Measurements from ENCODE around the gene TMEM41A. TPM values are rescaled to one million over a fixed set of nuclear protein-coding genes. Genes with fewer than 3 reads are reported as not detected.

TMEM41A gene
- polyA plus RNA-seq, 1 donor (not counting 4 experiments of a cell fraction or from before 2014, with no cell fraction given) = 31.9 TPM

DNA sequence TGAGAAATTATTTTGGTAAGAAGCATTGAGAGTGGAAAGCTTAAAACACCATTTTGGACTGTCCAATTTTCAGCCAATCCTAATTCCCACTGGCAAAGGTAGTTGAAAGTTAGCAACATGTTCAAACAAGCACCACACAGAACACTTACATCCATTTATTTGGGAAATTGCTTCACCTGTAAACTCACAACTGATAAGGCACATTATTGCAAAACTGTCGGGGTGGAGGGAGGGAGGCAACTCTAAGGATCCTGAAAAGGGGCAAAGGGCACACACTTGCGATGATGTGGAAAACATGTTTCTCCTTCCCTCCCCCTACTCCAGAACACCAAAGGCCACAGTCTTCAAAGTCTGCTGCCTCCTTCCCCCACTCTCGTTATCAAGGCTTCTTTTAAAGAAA lies 9.4 kb downstream of the TMEM41A start:
- no peaks in the 10 kb centered on the region for H4K20me1 ChIP-seq (ENCODE audit: control insufficient read depth, extremely low read depth, insufficient read depth, low read length)
- H3K4me3 ChIP-seq (ENCODE audit: control insufficient read depth in 2 of 3, extremely low read depth in 1 of 3, insufficient read depth in 2 of 3, low read depth in 1 of 3, low read length in 3 of 3) = no peak overlapping the region
- H3K27ac ChIP-seq (ENCODE audit: control insufficient read depth, insufficient read depth, low read length) = no peak overlapping the region
- H3K27me3 ChIP-seq (ENCODE audit: control insufficient read depth, extremely low read depth, insufficient read depth, low read length) = no peaks in the 10 kb centered on the region
- FAIRE-seq = peak; percentile 9
- no peak for TF ChIP-seq EZH2 (IDR thresholded peaks at IDR 0.05; ENCODE audit: low read length)
- TF ChIP-seq, protein P1, sequence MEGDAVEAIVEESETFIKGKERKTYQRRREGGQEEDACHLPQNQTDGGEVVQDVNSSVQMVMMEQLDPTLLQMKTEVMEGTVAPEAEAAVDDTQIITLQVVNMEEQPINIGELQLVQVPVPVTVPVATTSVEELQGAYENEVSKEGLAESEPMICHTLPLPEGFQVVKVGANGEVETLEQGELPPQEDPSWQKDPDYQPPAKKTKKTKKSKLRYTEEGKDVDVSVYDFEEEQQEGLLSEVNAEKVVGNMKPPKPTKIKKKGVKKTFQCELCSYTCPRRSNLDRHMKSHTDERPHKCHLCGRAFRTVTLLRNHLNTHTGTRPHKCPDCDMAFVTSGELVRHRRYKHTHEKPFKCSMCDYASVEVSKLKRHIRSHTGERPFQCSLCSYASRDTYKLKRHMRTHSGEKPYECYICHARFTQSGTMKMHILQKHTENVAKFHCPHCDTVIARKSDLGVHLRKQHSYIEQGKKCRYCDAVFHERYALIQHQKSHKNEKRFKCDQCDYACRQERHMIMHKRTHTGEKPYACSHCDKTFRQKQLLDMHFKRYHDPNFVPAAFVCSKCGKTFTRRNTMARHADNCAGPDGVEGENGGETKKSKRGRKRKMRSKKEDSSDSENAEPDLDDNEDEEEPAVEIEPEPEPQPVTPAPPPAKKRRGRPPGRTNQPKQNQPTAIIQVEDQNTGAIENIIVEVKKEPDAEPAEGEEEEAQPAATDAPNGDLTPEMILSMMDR (optimal IDR thresholded peaks at IDR 0.05 in 1 of 3, IDR thresholded peaks at IDR 0.05 in 1 of 3, conservative IDR thresholded peaks at IDR 0.05 in 1 of 3; ENCODE audit: extremely low read depth in 1 of 3, insufficient read depth in 2 of 3, low read length in 3 of 3) = no peak
- dilution Hi-C loops (cut with MboI; ENCODE audit: extremely low pct_ligation_motif_present, low sequenced_read_pairs) = no loop called here
- peaks cover 14% of the 10 kb centered on the region for H3K4me1 ChIP-seq (ENCODE audit: control insufficient read depth, extremely low read depth, insufficient read depth, low read length)
- DNase-seq (ENCODE audit: low read depth, low spot score) = no peak
- H3K9ac ChIP-seq (ENCODE audit: control insufficient read depth, extremely low read depth, insufficient read depth, low read length) = no peak overlapping the region
- H3K79me2 ChIP-seq (ENCODE audit: control insufficient read depth, insufficient read depth, low read length) = no peaks in the 10 kb centered on the region
- H3K9me1 ChIP-seq (ENCODE audit: control insufficient read depth, extremely low read depth, insufficient read depth, low read length) = no peaks in the 10 kb centered on the region
- H3K4me2 ChIP-seq (ENCODE audit: control insufficient read depth, extremely low read depth, insufficient read depth, low read depth, low read length) = no peak overlapping the region
- H2AFZ ChIP-seq (ENCODE audit: control insufficient read depth, low read length) = no peak overlapping the region
- peaks cover 18 to 21% of the 10 kb centered on the region in 2 experiments for H3K36me3 ChIP-seq (ENCODE audit: control insufficient read depth in 2 of 2, extremely low read depth in 1 of 2, insufficient read depth in 2 of 2, low read length in 2 of 2)
- no peaks in the 10 kb centered on the region for H3K9me3 ChIP-seq (ENCODE audit: control insufficient read depth, low read depth, low read length)

DNA sequence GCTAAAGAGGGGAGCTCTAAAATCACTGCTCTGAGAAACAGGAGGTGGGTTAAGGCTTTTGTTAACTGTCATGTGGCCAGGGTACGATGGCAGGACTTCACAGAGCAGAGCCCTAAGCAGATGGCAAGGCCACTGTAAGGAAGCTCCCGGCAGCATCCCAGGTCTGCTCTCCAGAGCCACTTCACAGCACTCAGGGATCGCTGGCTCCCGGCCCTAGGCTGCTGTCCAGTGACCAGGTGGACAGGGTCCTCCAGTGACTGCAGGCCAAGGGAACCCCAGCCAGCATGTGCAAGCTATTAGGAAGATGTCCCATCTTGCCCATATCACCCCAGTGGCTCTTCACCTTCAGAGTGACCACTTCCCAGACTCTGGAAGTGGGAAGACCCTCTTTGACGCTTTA lies 10.4 kb downstream of the TMEM41A start:
- H3K4me3 ChIP-seq (ENCODE audit: control insufficient read depth in 2 of 3, extremely low read depth in 1 of 3, insufficient read depth in 2 of 3, low read depth in 1 of 3, low read length in 3 of 3) = no peak overlapping the region
- peaks cover 14% of the 10 kb centered on the region for H3K4me1 ChIP-seq (ENCODE audit: control insufficient read depth, extremely low read depth, insufficient read depth, low read length)
- no peak overlapping the region for H3K27ac ChIP-seq (ENCODE audit: control insufficient read depth, insufficient read depth, low read length)
- DNase-seq (ENCODE audit: low read depth, low spot score) (no peak), FAIRE-seq (no peak)
- no peak overlapping the region for H2AFZ ChIP-seq (ENCODE audit: control insufficient read depth, low read length)
- H3K9me1 ChIP-seq (ENCODE audit: control insufficient read depth, extremely low read depth, insufficient read depth, low read length) = no peaks in the 10 kb centered on the region
- H4K20me1 ChIP-seq (ENCODE audit: control insufficient read depth, extremely low read depth, insufficient read depth, low read length) = no peaks in the 10 kb centered on the region
- no peaks in the 10 kb centered on the region for H3K9me3 ChIP-seq (ENCODE audit: control insufficient read depth, low read depth, low read length)
- H3K9ac ChIP-seq (ENCODE audit: control insufficient read depth, extremely low read depth, insufficient read depth, low read length) = no peak overlapping the region
- dilution Hi-C loops (cut with MboI; ENCODE audit: extremely low pct_ligation_motif_present, low sequenced_read_pairs) = no loop called here
- H3K36me3 ChIP-seq (ENCODE audit: control insufficient read depth in 2 of 2, extremely low read depth in 1 of 2, insufficient read depth in 2 of 2, low read length in 2 of 2) = peaks cover 13 to 16% of the 10 kb centered on the region in 2 experiments
- no peak overlapping the region for H3K4me2 ChIP-seq (ENCODE audit: control insufficient read depth, extremely low read depth, insufficient read depth, low read depth, low read length)
- no peaks in the 10 kb centered on the region for H3K79me2 ChIP-seq (ENCODE audit: control insufficient read depth, insufficient read depth, low read length)
- TF ChIP-seq, protein P1 (optimal IDR thresholded peaks at IDR 0.05 in 1 of 3, IDR thresholded peaks at IDR 0.05 in 1 of 3, conservative IDR thresholded peaks at IDR 0.05 in 1 of 3; ENCODE audit: extremely low read depth in 1 of 3, insufficient read depth in 2 of 3, low read length in 3 of 3) = no peak
- no peak for TF ChIP-seq EZH2 (IDR thresholded peaks at IDR 0.05; ENCODE audit: low read length)
- H3K27me3 ChIP-seq (ENCODE audit: control insufficient read depth, extremely low read depth, insufficient read depth, low read length) = no peaks in the 10 kb centered on the region

Data from keratinocyte (primary cell).